DND-41 (cell line): ENCODE results near the gene KIFC3.

Source experiments
- ATAC-seq: fragments of 200-7000 bp; cut with Tn5 transposase; 3 replicates; pipeline ENCODE4 v1.9.1; 2021; ENCODE audit warnings: low read depth; ENCODE audit not compliant: insufficient read depth
- DNase-seq: peaks from one replicate; pipeline ENCODE4 v3.0.0-alpha.2; 2020
- H2AFZ ChIP-seq: 2 replicates; pipeline ENCODE4 v1.6.0; 2012; ENCODE audit warnings: low read depth, low read length
- H3K27ac ChIP-seq: 2 replicates; pipeline ENCODE4 v1.5.1; 2012; ENCODE audit warnings: low read length, inconsistent platforms
- H3K27me3 ChIP-seq: fragments of 200-600 bp; sonication (generic); 2 replicates; pipeline ENCODE4 v1.6.0; 2012; ENCODE audit warnings: low read length, mild to moderate bottlenecking, inconsistent platforms; ENCODE audit not compliant: insufficient read depth, poor library complexity
- H3K36me3 ChIP-seq: 2 replicates; pipeline ENCODE4 v1.5.1; 2012; ENCODE audit warnings: low read length, inconsistent platforms; ENCODE audit not compliant: insufficient read depth
- H3K4me1 ChIP-seq: 2 replicates; pipeline ENCODE4 v1.5.1; 2012; ENCODE audit warnings: mild to moderate bottlenecking, low read length; ENCODE audit not compliant: insufficient read depth
- H3K4me2 ChIP-seq: 2 replicates; pipeline ENCODE4 v1.6.0; 2012; ENCODE audit warnings: mild to moderate bottlenecking, moderate library complexity, low read length, inconsistent platforms; ENCODE audit not compliant: insufficient read depth
- H3K4me3 ChIP-seq, 2 experiments: fragments of 200-600 bp in 1 of 2; shearing (Covaris generic) in 1 of 2; 2 replicates each; pipeline ENCODE4 v1.5.1; 2012 to 2016; ENCODE audit warnings: inconsistent platforms in 2 of 2, low read length in 2 of 2, mild to moderate bottlenecking in 2 of 2, low read depth in 1 of 2, moderate library complexity in 1 of 2
- H3K79me2 ChIP-seq: 2 replicates; pipeline ENCODE4 v1.6.0; 2012; ENCODE audit warnings: low read length, inconsistent platforms; ENCODE audit not compliant: insufficient read depth
- H3K9ac ChIP-seq: 2 replicates; pipeline ENCODE4 v1.6.0; 2012; ENCODE audit warnings: low read depth, mild to moderate bottlenecking, inconsistent platforms, low read length, moderate library complexity
- H3K9me3 ChIP-seq: 2 replicates; pipeline ENCODE4 v1.5.1; 2012; ENCODE audit warnings: low read length, moderate library complexity, mild to moderate bottlenecking, inconsistent platforms; ENCODE audit not compliant: insufficient read depth, severe bottlenecking
- H4K20me1 ChIP-seq: 2 replicates; pipeline ENCODE4 v1.6.0; 2012; ENCODE audit warnings: low read length; ENCODE audit not compliant: insufficient read depth
- EZH2 ChIP-seq: IDR thresholded peaks from 3 replicates; pipeline ENCODE4 v1.6.1; 2012; ENCODE audit warnings: borderline replicate concordance, low read depth, mild to moderate bottlenecking, moderate library complexity, low read length, inconsistent platforms; ENCODE audit not compliant: severe bottlenecking
- TF ChIP-seq, protein P1 (sequence below): IDR thresholded peaks from 2 replicates; pipeline ENCODE4 v1.5.1; 2012; ENCODE audit warnings: borderline replicate concordance, low read length, moderate library complexity, mild to moderate bottlenecking; ENCODE audit not compliant: poor library complexity, severe bottlenecking; ENCODE audit errors: extremely low read depth

KIFC3 gene

GRCh38 chr16:57739756-57740422, 62.4 kb downstream of the KIFC3 start:
- DNase-seq: no peak
- Histone ChIP-seq H3K4me3 (no peak overlapping the region), H3K79me2 (peaks cover 38% of the 10 kb centered on the region), H3K4me2 (no peak overlapping the region), H4K20me1 (peaks cover 15% of the 10 kb centered on the region), H3K9ac (no peak overlapping the region), H3K4me1 (peaks cover 30% of the 10 kb centered on the region), H2AFZ (no peak overlapping the region), H3K9me3 (no peaks in the 10 kb centered on the region), H3K27ac (no peak overlapping the region), H3K36me3 (peaks cover 76% of the 10 kb centered on the region), H3K27me3 (no peaks in the 10 kb centered on the region)
- no peak for ATAC-seq
- no peak for TF ChIP-seq EZH2
- TF ChIP-seq, protein P1, sequence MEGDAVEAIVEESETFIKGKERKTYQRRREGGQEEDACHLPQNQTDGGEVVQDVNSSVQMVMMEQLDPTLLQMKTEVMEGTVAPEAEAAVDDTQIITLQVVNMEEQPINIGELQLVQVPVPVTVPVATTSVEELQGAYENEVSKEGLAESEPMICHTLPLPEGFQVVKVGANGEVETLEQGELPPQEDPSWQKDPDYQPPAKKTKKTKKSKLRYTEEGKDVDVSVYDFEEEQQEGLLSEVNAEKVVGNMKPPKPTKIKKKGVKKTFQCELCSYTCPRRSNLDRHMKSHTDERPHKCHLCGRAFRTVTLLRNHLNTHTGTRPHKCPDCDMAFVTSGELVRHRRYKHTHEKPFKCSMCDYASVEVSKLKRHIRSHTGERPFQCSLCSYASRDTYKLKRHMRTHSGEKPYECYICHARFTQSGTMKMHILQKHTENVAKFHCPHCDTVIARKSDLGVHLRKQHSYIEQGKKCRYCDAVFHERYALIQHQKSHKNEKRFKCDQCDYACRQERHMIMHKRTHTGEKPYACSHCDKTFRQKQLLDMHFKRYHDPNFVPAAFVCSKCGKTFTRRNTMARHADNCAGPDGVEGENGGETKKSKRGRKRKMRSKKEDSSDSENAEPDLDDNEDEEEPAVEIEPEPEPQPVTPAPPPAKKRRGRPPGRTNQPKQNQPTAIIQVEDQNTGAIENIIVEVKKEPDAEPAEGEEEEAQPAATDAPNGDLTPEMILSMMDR: no peak

DNA sequence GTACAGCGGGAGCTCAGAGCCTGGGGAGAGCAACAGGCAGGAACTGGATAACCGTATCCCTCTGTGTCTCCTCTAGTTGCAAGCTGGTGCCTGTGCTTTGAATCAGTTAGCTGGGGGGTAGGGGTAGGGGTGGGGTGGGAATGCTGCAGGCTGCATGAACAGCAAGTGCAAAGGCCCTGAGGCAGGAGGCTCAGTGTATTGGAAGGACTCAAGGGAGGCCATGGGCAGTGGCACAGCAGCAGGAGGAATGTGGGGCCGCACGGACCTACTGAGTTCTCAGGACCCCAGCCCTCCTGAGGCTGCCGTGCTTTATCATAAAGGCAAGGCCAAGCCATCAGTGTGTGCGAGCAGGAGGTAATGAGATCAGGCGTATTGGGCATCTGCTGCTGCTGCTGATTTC, 63.4 kb downstream of the KIFC3 start:
- Histone ChIP-seq H3K27ac (no peak overlapping the region), H3K4me1 (peaks cover 38% of the 10 kb centered on the region), H3K4me2 (peak overlapping the region; percentile 25), H3K36me3 (peaks cover 65% of the 10 kb centered on the region), H3K9ac (no peak overlapping the region), H3K9me3 (no peaks in the 10 kb centered on the region), H2AFZ (no peak overlapping the region), H3K4me3 (no peak overlapping the region), H3K79me2 (peaks cover 45% of the 10 kb centered on the region), H3K27me3 (no peaks in the 10 kb centered on the region), H4K20me1 (peaks cover 15% of the 10 kb centered on the region)
- TF ChIP-seq, protein P1: no peak
- no peak for TF ChIP-seq EZH2
- ATAC-seq (no peak), DNase-seq (no peak)

DNA sequence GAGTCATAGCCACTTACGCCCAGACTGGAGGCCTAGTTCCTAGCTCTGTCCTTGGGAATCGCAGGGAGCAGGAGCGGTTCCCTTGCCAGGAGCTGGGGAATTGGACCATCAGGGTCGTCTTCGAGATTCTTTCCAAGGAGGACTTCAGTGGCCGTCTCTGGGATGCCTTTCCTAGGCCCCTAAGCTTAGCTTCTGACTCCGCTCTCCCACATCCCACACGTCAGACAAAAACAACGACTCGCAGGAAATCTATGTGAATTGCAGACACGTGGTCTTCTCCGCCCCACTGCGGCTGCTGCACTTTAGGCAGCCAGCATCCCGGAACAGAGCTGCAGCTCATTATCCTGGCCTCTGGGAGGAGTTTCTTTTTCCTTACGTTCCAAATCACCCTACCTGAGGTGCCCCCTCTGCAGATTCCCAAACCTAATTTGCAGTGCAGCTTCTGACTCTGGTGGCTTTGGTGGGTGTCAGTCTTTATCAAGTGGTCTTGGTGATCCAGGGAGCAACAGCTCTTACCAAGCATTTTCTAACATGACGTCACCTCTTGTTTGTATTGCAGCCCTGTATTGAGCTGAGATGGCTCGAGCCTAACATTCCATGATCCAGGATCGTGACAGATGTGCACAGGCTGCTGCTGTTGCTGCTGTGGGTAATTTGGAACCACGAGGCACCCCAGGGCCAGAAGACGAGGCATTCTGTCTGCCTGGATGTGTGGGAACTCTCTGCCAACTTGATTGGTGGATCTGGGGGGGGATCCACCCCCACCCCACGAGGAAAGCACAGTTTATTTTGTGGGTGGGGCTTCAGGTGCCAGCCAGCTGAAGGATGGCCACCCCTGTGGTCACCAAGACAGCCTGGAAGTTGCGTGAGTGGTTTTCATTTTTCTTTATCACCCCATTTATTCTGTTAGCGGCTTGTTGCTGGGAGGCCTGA, 65.6 kb downstream of the KIFC3 start:
- no peaks in the 10 kb centered on the region for H3K27me3 ChIP-seq
- peaks cover 46% of the 10 kb centered on the region for H3K36me3 ChIP-seq
- H2AFZ ChIP-seq: peak overlapping the region; percentile 65
- peak; percentile 54 for DNase-seq
- peak overlapping the region; percentile 74 to 80; a peak in 3 of 4 replicates for H3K4me3 ChIP-seq
- peak overlapping the region; percentile 71 for H3K27ac ChIP-seq
- H3K9me3 ChIP-seq: peaks cover 2% of the 10 kb centered on the region
- H4K20me1 ChIP-seq: peaks cover 12% of the 10 kb centered on the region
- peak overlapping the region; percentile 68 for H3K9ac ChIP-seq
- H3K4me1 ChIP-seq: peaks cover 40% of the 10 kb centered on the region
- no peak for TF ChIP-seq EZH2
- TF ChIP-seq, protein P1: peak; percentile 42
- H3K79me2 ChIP-seq: peaks cover 45% of the 10 kb centered on the region
- peak overlapping the region; percentile 88 for H3K4me2 ChIP-seq
- no peak for ATAC-seq
